ENCODE measurements around the gene MAGEF1. TPM values are rescaled to one million over a fixed set of nuclear protein-coding genes. Genes with fewer than 3 reads are reported as not detected.
"Not testable (repeated sequence)": the region's sequence is repeated elsewhere in the genome, so short reads cannot be mapped to it uniquely, and the experiment has no call there.

The MAGEF1 gene
- total RNA-seq, 1 donor from 2014 or later, result 28.5 TPM

DNA sequence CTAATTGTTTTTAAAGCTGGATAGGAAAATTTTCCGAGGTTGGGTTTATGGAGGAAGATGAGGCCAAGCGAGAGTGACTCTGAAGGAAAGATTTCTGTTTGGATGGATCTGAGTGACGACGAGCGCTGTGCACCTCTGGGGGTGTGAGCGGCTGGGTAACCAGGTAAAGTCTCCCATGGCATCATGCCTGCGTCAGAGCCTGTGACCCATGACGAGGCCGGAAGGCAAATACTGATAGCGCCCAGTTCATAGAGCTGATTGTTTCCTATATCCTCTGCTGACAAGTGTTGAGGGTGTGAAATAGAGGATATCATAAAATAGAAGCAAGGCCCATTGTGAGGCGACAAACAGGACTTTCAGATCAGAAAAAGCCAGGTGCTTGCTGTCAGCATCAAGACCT is 33.7 kb upstream of the MAGEF1 start:
- intact Hi-C loops (cut with DNase I), result no loop called here
- ATAC-seq (ENCODE audit: poor library complexity) (no peak), DNase-seq (no peak)

DNA sequence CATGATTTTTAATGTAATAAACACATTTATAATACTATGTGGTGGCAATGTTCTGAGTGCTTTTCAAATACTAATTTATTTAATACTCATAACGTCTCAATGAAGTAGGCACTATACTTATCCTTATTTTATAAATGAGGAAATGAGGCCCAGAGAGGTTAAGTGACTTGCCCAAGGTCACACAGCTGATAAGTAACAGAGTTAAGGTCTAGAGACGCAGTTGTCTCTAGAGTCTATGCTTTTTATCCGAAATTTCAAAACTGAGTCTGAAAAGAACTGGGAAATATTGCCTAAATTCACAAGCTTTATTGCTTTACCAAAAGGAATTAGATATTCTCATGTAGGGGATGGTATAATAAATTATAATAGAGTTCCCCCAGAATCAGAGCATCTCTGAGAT is 31.4 kb upstream of the MAGEF1 start:
- no peak for DNase-seq
- intact Hi-C loops (cut with DNase I), result no loop called here
- no peak for ATAC-seq (ENCODE audit: poor library complexity)

DNA sequence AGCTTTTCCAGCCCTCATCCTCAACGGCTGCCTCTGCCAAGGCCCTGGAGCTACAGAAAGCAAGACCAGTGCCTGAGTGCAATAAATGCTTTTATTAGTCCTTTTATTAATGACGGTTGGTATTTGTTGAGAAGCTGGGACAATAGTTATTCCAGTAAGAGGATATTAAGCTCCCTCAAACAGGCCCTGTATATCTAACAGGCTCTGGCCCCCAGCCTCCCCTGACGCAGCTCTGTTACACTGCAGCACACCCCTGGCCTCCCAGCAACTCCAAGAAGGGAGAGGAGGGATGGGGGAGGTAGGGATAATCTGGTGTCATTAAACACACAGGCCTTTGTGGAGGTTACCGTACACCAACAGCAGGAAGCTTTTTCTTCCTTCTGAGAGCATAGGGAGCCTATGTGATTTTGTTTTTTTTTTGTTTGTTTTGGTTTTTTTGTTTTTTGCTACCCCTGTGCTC is 30.8 kb upstream of the MAGEF1 start:
- no peak for DNase-seq
- intact Hi-C loops (cut with DNase I), result no loop called here
- ATAC-seq (ENCODE audit: poor library complexity), result no peak

DNA sequence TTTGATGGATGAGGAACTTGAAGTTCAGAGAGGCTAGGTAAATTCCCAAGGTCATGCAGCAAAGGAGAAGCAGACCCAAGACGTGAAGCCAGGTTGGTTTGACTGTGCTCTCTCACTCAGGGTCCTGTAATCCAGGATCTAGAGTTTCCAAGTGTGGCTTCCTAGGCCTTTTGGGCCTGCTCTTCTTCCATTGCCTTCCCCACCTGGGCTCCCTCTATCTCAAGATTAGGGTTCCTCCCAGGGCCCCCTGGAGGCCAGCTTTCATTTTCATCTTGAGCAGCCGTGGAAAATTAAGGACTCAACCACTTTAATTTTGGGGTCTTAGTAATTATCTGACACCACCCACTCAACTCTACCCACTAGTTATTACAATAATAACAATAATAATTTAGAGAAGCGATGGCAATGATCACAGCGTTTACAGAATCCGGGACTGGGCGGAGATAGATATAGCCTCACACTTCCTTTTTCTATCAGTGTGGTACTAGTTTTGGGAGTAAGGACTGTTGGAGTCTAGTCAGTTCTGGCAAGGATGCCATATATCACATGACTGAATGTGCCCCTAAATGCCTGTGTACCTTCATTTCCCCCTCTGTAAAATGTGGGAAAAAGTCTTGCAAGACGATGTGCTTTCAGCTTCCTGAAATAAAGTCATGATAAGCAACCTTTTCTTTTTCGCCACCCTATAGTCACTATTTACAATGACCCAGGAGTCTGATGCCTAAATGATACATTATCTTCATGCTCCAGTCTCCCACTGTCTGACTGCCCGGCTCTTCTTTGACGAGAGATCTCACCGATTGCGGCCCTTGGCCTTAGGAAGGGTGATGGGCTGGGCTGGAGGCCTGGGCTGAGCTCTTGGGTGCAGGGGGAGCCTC is 30.2 kb upstream of the MAGEF1 start:
- no peak for DNase-seq
- intact Hi-C loops (cut with DNase I), result no loop called here
- ATAC-seq (ENCODE audit: poor library complexity), result no peak

DNA sequence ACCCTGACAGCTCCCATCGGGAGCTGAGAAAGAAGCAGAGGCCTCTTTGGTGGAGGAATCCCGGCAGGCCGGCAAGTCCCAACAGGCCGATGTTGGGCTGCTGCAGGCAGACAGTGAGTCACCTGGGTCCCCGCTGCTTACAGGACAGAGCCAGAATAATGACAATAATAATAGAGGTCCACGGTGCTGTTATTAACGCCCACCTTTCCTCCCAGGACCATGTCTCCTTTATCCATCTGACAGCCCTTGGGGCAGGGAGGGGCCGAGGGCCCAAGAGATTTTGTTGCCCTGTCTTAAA is 29.3 kb upstream of the MAGEF1 start:
- ATAC-seq (ENCODE audit: poor library complexity) (no peak), DNase-seq (no peak)
- intact Hi-C loops (cut with DNase I), result no loop called here

DNA sequence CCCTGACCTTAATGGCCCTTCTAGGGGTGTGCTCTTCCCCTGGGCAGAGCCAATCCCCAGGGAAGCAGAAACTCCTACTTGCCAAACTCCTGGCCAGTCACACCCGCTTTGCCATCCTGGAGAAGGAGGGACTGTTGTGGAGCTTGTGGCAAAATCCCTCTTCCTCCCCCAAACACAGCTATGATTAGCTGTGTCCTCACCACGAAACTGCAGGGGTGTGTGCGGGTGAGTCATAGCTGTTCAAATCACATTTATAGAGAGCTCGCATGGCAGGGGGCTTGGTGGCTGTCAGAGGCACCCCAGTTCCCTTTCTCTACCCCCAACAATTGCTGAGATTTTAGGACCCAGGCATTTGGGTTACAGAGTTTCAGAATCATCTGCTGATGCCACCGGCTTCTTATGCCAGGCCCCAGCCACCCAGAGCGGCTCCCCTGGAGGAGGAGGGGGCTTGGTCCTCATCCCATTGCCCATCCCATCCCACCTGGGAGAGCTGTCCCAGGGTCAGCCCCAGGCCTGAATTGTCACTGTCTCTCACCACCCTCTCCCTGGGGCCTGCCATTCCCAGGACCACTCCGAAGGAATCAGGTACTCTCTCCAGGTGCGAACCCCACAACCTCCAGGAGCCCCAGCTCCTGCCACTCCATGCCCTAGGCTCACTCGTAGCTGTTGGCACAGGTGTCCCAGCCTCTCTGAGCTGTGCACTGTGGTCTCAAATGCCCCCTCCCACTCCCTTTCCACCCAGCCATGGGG is 28.8 kb upstream of the MAGEF1 start:
- intact Hi-C loops (cut with DNase I), result no loop called here
- ATAC-seq (ENCODE audit: poor library complexity) (no peak), DNase-seq (no peak)

DNA sequence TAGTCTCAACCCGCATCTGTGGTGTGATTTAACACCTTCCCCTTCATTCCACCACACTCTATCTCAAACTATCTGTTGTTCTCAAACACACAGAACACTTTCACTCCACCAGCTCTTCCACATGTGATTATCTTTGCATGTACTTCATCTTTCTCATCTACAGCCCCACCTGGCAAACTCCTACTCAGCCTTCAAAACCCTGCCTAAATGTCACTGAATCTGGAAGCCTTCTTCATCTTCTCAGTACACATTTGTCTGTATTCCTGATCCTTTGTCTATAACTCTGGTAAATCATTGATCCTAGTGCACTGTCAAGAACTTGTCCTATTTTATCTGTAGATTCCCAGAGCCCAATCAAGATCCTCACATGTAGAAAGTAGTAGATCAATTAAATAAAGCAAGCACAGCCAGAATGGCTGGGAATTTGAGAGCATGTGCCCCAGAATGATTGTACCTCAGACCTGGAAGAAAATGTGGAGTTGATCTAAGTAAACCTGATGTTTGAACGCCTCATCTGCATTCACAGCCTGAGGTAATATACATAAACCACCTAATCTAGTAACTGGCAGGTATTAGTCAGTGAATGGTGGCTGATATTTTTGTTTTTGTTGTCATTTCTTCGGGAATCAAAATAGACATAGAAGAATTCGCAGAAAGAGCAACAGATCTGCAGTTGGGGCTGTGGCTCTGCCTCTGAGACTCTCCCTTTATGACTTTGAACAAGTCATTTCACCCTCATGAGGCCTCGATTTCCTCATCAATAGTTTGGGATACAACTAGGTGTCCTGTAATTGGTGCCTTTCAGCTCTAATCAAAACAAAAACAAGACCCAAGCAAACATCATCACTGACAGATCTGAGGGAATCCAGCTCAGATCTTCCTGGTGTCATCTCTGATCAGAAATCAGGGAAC is 28.0 kb upstream of the MAGEF1 start:
- DNase-seq (no peak), ATAC-seq (ENCODE audit: poor library complexity) (no peak)
- intact Hi-C loops (cut with DNase I), result no loop called here

DNA sequence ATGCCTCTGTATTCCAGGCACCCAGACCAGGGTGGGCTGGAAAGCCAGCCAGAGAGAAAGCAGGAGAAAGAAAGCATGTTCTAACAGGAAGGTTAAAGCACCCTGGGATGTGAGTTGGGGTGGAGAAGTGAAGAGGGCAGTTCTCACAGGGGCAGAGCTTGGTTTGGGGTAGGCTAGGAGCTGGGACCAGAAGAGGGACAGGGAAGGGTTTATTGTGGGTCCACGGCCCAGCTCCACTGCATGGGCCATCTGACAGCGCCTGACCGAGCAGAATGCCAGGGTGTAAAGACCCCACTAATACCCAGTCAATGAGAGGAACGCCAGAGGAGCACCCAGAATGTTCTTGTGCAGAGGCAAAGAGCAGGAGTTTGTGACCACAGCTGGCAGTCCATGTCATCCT is 27.1 kb upstream of the MAGEF1 start:
- DNase-seq (no peak), ATAC-seq (ENCODE audit: poor library complexity) (no peak)
- intact Hi-C loops (cut with DNase I), result no loop called here

DNA sequence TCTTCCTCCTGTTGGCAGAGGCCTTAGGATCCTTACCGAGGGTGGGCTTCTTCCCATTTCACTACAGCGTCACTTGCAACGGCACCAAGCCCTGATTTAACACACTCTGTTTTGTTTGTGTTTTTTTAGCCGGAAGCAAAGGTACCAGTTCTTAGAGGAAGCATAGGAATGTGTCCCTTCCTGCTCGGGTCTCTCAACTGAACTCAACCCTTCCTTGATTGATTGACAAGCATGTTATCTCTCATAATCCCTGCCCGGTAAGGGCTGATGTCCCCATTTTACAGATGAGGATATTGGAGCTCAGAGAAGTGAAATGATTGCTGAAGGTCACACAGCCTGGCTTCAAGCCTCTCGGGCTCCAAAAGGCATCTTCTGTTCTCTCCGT is 26.6 kb upstream of the MAGEF1 start:
- intact Hi-C loops (cut with DNase I), result no loop called here
- ATAC-seq (ENCODE audit: poor library complexity) (no peak), DNase-seq (no peak)

DNA sequence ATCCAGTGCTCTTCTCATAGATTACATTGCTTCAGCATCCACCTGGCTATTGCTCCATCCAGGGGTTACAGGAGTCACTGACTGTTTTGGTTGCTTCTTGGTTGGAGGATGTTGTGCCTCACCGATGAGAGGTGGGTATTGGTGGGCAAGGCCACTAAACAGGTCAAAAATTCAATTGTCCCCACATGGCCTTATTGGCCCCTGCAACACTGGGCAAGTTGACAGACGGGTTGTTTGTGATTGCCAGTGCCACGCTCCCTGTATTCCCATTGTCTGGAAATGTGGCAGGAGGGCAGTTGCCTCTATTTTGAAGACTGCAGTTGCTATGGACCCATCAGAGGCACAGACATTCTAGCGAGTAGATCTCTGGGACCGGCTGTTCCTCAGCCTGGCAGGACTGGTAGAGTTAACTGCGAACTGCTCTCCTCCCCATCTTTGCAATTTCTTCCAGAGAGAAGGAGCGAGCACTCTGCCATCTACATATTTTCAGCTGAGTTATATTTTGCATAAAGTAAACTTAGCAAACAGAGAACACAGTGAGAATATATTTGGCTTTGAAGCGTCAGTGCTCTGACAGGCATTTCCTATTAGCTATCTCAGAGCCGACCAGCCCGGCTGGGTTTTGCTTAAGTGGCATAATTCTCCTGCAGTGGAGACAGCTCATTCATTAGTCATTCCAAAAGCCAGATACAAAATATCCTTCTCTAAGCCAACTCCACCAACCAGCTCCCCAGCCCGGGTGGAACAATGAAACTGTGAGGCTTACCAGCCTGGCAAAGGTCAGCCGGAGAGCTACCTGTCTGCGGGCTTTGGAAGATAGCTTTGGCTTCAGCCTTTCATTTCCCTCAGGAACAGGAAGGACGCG is 26.0 kb upstream of the MAGEF1 start:
- DNase-seq (peak; percentile 24), ATAC-seq (ENCODE audit: poor library complexity) (no peak)
- intact Hi-C loops (cut with DNase I), result no loop called here

DNA sequence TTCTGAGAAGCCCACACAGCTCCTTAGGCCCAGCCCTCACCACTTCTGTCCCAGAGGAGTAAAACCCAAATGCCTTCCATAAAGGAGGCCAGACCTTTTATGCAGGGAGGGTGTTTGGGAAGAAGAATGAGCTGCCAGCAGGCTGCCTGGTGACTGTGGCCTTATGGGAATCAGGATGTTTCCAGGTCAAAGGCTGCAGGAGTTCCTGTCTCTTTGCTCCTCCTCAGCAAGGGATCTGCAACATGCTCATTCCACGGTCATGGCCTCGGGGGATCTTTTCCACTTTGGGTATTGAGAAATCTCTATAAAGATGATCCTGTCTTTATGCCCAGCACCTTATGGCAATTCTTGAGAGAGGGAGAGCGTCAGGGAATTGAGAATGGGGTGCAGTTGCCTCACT is 25.2 kb upstream of the MAGEF1 start:
- intact Hi-C loops (cut with DNase I), result no loop called here
- DNase-seq (no peak), ATAC-seq (ENCODE audit: poor library complexity) (no peak)

DNA sequence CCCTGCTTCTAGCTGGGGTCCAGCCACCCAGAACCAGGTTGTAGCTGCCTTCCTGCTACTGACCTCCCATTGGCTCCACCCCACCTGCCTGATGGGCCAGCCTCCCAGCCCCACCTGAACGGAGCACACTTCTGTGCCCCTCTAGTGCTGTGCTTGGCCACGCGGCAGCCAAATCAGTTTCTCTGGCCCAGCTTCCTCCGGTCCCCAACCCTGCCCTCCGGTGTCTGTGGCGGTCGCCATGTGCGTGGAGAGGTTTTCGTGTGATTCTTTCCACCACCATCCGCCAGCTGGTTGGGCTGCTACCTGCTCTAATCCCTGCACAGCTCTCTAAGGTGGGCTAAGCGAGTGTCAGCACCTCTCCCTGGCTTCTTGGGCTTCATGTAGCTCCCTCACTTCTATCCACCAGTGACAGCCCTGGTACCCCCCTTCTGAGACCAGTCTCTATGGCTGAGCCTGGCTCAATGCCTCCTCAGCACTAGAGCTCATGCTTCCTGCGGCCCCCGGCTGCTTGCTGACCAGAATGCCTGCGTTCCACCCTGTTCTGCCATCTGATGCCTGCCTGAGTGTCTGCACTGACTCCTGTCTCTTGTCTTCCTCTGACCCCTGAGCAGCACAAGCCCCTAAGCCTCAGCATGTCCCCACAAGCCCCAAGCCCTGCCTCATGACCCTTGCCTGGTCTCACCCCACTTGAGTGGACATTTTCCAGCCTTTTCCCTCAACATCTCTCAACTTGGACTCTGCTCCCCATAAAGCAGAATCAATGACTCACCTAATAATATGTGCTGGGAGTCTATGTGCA is 23.2 kb upstream of the MAGEF1 start:
- no peak for ATAC-seq (ENCODE audit: poor library complexity)
- intact Hi-C loops (cut with DNase I), result no loop called here
- DNase-seq, result no peak

DNA sequence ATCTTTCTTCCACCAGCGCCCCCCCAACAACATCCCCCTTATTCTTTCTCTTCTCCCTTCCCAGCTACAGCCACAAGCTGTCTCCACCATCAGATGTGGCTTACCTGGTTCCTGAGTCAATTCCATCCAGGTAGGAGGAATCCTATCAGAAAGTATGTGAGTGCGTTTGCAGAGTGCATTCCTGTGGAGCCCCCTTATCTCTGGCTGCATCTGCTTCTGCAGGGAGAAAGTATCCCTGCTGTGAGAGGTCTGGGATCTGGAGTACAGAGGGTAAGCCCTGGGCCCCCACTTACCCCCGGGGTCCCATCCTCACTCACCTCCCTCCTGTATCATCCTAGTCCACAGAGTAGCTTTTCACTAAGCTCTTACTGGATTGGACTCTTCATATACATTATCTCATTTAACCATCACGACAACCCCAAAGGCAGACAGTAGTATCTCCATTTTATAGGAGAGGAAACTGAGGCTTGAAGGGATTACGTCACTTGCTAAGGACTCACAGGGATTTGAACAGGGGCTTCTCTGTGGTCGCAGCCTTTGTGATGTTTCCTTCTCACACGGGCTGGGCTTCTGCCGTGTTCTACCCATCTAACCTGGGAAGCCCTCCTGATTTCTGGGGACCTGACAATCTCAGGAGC is 22.2 kb upstream of the MAGEF1 start:
- no peak for ATAC-seq (ENCODE audit: poor library complexity)
- intact Hi-C loops (cut with DNase I), result no loop called here

DNA sequence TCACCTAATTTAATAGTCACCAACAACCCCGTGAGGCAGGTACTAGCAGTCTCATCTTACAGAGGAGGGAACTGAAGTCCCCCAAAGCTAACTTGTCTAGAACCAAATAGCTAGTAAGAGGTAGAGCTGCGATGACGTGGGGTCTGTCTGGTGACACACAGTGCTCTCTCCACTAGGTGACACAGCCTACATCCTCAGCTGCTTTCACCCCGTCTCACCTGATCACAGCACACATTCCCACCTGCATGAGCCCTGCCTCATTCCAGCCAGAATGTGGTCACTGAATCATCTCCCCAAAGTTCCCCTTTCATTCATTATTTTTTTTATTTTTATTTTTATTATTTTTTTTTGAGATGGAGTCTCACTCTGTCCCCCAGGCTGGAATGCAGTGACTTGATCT is 21.3 kb upstream of the MAGEF1 start:
- intact Hi-C loops (cut with DNase I), result no loop called here
- DNase-seq (no peak), ATAC-seq (ENCODE audit: poor library complexity) (no peak)

More for the DNA sequence above, 22.2 kb upstream of the MAGEF1 start:
- DNase-seq, result no peak

DNA sequence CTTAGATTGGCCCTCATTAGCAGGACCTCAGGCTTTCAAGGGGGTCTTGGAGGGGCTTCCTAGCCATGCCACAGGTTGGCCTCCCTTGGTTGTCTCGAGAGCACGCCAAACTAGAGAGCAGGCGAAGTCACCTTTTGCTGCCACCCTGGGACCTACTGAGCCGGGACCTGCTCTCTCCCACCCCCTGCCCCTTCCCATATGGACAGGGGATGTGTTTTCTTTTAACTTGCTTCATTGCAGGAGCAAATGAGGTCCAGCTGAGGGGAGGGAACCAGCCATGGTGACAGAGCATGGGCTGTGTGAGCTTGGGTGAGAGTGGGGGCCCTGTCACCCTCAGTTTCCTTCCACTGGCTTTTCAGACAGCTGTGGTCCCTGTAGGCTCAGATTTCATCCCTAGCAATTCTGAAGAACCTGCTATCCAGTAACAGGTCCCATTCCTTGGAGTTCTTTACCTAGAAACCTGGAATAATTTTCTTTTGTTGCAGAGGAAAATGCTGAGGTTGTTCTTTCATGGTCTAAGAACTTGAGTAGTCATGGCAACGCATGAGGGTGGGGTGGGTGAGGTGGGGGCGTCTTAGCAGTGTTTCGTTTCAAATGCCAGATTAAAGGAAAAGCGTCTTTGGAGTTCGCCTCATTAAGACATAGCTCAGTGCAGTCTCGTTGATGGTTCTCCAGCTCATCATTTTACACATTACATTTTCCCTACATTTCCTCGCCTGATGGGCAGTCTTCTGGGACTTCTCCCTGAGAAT is 20.1 kb upstream of the MAGEF1 start:
- DNase-seq, result no peak
- ATAC-seq (ENCODE audit: poor library complexity), result no peak
- intact Hi-C loops (cut with DNase I), result no loop called here

DNA sequence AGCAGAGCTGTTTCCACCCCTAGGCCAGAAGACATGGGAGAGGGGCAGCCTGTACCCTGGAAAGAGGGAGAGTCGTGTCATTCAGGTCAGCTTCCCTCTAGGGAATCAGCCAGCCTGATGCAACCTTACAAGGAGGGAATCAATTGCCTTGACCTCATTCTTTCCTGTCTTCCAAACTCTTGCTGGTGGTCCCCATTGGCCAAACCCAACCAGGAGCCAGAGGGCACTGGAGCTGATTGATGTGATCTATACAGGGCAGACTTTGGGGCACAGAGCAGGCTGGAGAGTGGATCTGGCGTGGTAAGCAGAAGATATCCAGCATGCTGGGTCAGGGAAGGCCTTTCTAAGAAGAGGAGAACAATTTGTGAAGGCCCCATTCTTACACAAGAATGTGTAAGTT is 19.1 kb upstream of the MAGEF1 start:
- intact Hi-C loops (cut with DNase I), result no loop called here
- no peak for DNase-seq
- no peak for ATAC-seq (ENCODE audit: poor library complexity)

DNA sequence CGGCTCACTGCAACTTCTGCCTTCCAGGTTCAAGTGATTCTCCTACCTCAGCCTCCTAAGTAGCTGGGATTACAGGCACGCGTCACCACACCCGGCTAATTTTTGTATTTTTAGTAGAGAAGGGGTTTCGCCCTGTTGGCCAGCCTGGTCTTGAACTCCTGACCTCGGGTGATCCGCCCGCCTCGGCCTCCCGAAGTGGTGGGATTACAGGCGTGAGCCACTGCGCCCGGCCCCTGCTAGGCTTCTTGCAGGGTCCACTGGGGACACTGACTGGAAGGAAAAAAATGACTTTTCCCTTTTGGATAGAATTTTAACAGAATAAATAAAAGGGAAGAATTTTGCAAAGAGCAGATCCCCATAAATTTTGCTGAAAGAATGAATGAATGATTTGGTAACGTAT is 17.3 kb upstream of the MAGEF1 start:
- DNase-seq; ATAC-seq (ENCODE audit: poor library complexity); intact Hi-C loops (cut with DNase I): not testable (repeated sequence)

Measured in Right ventricle myocardium superior (tissue), 1 donor.